Keratinocyte (primary cell): Measurements from ENCODE around the gene LAMB4.

Source experiments
- CTCF ChIP-seq, 3 experiments: IDR thresholded peaks in 1 of 3; conservative IDR thresholded peaks in 1 of 3; optimal IDR thresholded peaks in 1 of 3; 2 replicates in 2 of 3; 3 replicates in 1 of 3; pipeline versions ENCODE3 to v1.5.1; 2011; ENCODE audit warnings: low read length in 3 of 3, mild to moderate bottlenecking in 3 of 3, moderate library complexity in 2 of 3, control low read depth in 1 of 3, inconsistent platforms in 1 of 3; ENCODE audit not compliant: insufficient read depth in 2 of 3; ENCODE audit errors: extremely low read depth in 1 of 3
- EZH2 ChIP-seq: IDR thresholded peaks from one replicate; pipeline ENCODE4 v1.6.1; 2012; ENCODE audit warnings: inconsistent platforms, mild to moderate bottlenecking, low read length, moderate library complexity

DNA sequence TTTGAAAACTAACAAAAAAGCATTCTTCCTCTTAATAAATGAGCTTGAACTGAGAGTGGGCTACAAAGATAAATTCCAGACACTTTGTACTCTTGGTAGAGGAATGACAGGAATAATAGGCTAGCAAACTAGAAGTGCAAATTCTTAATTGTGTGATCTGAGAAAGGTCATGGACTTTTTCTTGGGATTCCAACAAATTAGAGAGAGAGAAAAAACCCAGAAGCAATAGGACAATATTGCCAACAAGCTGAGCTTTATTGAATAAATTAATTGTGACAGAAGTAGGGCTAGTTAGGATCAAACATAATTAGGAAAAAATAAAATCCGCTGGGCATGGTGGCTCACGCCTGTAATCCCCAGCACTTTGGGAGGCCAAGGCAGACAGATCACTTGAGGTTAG lies 85.8 kb downstream of the LAMB4 start:
- TF ChIP-seq CTCF (optimal IDR thresholded peaks at IDR 0.05 in 1 of 3, IDR thresholded peaks at IDR 0.05 in 1 of 3, conservative IDR thresholded peaks at IDR 0.05 in 1 of 3; ENCODE audit: extremely low read depth in 1 of 3, insufficient read depth in 2 of 3, low read length in 3 of 3), result no peak
- TF ChIP-seq EZH2, result no peak
